Measurements from ENCODE around the gene PHOX2A.

The PHOX2A gene

DNA sequence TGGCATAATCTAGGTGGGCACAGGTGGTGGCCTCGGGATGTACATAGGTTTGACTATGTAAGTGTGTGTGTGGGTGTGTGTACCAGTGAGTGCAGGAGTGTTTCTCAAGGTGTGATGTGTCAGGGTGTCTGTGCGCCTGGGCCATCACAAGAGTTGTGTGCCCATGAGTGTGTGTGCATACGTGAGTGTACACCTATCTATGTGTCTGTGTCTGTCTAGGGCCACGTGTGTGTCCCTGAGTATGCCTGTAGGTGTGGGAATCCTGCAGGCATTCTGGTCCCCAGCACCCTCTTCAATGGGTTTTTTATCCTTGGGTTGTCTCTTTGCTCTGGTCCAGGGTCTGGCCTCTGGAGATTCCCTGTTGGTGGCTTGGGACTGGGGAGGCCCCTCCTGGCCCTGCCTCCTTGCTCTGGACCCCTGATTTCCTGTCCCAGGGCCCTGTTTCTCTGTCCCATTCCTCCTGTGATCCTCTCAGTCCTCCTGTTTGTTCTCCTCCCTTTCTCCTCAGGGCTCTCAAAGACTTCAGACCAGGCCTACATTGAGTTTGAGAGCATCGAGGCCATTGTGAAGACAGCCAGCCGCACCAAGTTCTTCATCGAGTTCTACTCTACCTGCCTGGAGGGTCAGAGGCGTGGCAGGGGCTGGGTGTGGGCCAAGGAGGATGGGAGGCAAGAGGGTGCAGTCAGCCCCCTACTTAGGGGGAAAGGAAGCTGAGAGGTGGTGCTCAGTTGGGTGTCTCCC, 10.0 kb downstream of the PHOX2A start:
- no peak for DNase-seq (ENCODE audit: low spot score)

DNA sequence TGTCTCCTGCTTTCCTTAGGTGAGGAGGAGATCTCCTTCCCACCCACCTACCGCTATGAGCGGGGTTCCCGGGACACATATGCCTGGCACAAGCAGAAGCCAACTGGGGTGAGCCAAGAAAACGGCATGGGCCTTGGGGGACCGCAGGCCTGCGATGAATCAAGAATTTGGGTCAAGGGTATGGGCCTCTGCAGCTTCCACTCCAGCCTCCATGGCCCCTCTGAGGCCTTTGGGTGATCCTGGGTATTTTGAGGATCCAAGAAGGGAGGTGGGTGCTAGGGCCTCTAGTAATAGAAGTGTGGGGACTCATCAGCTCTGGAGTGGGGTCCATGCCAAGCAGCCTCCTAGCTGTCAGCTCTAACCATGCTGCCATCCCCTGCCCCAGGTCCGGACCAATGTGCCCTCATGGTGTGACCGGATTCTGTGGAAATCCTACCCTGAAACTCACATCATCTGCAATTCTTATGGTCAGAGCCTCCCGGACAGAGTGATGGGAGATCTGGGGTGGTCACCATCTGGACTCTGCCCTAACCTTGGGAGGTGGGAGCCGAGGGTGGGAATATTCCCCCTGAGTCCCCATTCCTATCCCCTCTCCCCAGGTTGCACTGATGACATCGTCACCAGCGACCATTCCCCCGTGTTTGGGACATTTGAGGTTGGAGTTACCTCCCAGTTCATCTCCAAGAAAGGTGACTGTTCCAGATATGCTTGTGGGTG, 10.8 kb downstream of the PHOX2A start:
- DNase-seq (ENCODE audit: low spot score), result no peak

DNA sequence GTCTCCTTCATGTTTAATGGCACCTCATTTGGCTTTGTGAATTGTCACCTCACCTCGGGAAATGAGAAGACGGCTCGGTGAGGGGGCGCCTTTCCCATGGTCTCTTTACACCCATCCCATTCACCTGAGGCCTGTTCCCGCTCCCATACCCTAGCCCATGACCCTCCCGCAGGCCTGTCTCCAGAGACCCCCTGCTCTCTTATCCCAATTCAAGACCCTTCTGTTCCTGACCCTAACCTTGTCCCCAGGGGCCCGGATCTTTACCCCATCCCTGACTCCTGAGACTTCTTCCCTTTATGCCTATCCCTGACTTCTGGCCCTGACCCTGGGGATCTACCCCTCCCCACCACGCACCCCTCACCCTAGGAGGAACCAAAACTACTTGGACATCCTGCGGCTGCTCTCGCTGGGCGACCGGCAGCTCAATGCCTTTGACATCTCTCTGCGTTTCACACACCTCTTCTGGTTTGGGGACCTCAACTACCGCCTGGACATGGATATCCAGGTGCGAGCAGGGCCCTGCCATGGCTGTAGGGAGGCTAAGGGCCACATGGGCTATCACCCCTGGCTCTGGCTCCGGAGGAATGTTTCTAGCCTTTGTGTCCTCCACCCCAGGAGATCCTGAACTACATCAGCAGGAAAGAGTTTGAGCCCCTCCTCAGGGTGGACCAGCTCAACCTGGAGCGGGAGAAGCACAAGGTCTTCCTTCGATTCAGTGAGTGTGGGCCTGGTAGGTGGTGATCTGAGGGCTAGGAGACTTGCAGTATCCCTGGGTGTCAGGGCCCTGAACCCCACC, 11.5 kb downstream of the PHOX2A start:
- DNase-seq (ENCODE audit: low spot score), result no peak

DNA sequence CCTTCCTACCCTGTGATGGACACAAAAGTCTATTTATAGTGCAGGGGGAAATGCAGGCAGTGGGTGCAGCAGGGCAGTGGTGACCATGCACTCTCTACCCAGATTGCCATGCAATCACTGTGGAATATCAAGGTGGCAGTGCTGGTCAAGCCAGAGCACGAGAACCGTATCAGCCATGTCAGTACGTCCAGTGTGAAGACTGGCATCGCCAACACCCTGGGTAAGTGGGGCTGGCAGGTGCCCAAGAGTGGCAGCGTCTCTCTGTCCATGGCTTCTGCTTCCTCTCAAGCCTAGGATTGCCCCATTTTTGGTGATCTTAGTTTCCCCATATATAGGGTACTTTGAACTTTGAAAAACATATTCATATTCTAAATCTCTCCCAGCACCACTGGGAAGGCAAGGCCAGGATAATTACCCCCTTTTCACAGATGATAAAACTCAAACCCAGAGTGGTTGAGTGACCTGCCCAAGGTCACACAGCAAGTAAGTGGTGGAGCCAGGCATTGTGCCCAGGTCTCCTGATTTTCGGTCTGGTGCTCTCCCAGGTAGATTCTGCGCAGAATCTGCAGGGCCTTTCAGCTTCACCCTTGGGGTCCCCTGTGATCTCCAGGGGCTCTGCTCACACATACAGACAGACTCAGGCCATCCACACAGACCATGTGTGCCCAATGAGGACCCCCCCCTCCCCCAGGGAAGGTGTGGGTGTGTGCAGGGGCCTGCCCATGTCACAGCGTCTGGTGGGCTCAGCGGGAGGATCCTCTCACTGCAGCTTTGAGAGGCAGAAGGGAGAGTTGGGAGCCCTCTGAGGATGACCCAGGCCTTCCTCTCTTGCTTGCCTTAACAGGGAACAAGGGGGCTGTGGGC, 12.3 kb downstream of the PHOX2A start:
- DNase-seq (ENCODE audit: low spot score), result no peak

DNA sequence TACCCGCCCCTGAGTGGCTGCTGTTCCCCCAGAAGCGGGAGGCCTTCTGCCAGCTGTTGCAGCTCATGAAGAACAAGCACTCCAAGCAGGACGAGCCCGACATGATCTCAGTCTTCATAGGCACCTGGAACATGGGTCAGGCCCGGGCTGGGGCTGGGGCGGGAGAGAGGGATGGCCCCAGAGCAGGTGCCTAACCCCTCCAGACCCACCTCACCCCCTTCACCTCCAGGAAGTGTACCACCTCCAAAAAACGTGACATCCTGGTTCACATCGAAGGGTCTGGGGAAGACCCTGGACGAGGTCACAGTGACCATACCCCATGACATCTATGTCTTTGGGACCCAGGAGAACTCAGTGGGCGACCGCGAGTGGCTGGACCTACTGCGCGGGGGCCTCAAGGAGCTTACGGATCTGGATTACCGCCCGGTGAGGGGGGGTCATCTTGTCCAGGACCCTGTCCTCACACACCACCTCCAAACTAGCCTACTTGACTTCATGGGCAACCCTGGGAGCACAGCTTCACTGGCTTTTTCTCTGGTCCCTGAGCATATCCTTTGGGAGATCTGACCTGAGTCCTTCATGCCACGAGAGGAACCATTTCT, 13.1 kb downstream of the PHOX2A start:
- no peak for DNase-seq (ENCODE audit: low spot score)

DNA sequence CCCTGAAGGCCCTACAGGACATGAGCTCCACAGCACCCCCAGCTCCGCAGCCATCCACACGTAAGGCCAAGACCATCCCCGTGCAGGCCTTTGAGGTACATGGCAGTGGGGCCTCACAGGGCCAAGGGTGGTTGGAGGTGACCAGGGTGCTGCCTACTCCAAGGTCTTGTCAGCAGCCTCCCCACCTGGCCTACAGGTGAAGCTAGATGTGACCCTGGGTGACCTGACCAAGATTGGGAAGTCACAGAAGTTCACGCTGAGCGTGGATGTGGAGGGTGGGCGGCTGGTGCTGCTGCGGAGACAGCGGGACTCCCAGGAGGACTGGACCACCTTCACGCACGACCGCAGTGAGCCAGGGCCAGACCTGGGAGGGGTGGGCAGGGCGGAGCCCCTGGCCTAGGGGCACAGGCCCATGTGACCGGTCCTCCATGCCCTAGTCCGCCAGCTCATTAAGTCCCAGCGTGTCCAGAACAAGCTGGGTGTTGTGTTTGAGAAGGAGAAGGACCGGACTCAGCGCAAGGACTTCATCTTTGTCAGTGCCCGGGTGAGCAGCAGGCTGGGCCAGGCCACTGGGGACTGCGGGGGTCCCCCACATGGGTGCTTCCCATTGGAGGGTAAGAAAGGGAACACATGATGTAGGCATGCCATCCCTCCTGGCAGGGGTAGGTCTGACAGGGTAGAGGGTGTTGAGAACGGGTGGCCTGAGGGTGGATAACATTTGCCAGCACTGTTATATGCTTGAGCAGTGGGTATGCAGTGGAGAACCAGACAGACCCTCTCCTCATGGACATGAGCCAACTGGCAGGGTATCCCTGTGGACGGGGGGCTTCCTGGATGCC, 13.8 kb downstream of the PHOX2A start:
- DNase-seq (ENCODE audit: low spot score), result no peak

DNA sequence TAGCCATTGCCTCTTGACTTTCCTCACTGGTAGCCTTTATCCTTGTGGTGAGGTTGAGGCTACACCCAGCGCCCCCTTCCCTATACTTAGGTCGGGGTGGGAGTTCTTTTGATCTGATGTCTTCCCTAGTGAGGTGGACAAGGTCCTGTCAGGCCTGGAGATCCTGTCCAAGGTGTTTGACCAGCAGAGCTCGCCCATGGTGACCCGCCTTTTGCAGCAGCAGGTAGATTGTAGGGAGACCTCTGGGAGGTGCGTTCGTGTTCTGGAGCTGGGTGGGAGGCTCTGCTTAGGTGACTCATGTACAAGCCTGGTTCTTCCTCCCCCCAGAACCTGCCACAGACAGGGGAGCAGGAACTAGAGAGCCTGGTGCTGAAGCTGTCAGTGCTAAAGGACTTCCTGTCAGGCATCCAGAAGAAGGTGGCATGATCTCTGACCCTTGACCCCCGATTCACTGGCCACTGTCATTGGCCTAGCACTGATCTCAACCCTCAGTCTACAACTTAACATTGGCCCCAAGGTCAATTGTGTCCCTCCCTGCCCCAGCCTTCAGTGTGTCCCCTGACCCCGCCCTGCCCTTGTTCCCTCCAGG, 14.5 kb downstream of the PHOX2A start:
- no peak for DNase-seq (ENCODE audit: low spot score)

DNA sequence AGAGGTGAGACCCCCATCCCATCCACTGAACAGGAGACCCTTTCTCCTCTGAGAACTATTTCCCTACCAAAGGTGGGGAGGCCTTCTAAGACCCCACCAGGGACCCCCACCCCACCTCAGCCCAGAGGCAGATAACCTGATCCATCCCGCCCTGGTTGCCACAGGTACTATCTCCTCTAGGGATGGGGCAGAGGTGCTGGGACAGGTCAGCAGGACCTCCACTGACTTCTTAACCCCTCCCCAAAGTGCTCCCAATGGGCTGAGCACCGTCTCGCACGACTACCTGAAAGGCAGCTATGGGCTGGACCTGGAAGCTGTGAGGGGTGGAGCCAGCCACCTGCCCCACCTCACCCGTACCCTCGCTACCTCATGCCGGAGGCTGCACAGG, 15.1 kb downstream of the PHOX2A start:
- no peak for DNase-seq (ENCODE audit: low spot score)

DNA sequence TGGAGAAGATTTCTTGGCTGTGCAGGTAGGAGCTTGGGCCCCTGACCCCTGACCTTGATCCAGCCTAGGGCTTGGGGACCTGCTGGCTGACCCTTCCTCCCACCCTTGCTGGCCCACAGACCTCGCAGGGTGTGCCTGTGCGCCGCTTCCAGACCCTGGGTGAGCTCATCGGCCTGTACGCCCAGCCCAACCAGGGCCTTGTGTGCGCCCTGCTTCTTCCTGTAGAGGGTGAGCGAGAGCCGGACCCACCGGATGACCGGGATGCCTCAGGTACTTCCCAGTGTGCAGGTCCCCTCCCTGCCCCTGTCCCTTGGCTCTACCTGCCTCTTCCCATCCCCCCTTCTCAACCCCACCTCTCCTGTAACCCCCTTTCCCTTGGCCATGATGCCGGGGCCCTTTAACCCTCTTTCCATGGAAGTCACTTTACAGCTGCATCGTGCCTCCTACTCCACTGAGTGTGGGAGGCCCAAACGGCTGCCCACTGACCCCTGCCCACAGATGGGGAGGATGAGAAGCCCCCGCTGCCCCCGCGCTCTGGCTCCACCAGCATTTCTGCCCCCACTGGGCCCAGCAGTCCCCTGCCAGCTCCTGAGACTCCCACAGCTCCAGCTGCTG, 15.6 kb downstream of the PHOX2A start:
- no peak for DNase-seq (ENCODE audit: low spot score)

DNA sequence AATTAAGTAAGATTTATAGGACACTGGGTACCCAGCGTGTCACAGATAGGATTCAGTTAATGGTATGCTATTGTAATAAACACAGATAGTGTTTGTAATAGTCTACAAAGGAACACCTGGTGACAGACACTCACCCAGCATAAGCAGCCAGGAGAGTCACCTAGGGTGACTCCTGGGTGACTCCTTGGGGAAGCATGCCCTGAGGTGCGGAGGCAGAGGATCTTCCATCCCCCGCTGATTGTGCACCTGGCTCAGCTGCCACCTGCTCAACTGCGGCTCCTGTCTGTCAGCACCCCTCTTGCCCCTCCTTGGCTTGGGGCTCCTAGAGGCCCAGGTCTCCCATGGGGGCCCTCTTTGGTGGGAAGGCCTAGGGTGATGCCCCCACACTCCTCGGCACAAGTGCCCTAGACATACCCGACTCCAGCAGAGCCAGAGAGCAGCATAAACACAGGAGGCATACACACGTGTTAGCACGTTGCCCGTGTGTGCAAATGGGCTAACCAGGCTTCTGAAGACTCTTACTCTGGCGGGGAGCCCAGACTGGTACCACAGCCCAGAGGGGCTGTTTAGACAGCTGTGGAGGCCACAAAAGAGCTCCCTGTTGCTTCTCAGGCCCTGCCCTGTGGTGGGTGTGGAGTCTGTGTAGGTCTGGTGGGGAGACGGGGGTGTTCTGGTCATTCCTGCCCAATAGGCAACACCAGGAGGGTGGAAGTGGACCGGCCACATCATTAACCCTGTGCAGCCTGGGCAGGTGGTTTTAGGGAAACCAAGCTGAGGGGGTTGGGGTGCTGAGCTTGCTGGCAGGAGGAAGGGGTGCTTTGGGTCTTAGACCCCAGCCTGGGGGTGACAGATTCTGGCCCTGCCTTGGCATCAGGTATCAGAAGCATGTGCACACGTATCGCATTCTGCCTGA, 16.4 kb downstream of the PHOX2A start:
- DNase-seq (ENCODE audit: low spot score), result no peak

DNA sequence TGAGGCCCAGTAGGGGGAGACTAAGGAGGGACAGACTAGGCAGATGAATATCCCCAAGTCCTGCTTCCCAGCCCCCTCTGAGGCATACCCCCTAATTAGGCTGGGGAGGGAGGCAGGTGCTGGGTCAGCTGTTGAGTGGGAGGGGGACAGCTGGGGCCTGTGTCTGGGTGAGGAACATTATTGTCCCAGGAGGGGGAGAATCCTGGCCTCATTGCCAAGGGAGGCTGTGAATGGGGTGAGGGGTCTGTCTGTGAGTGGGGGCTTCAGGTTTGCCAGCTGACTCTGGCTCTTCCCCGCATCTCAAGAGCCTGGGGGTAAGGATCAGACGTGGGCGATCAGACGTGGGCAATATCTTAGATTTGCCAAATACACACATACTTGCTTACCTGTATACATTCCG, 17.3 kb downstream of the PHOX2A start:
- DNase-seq (ENCODE audit: low spot score), result no peak

DNA sequence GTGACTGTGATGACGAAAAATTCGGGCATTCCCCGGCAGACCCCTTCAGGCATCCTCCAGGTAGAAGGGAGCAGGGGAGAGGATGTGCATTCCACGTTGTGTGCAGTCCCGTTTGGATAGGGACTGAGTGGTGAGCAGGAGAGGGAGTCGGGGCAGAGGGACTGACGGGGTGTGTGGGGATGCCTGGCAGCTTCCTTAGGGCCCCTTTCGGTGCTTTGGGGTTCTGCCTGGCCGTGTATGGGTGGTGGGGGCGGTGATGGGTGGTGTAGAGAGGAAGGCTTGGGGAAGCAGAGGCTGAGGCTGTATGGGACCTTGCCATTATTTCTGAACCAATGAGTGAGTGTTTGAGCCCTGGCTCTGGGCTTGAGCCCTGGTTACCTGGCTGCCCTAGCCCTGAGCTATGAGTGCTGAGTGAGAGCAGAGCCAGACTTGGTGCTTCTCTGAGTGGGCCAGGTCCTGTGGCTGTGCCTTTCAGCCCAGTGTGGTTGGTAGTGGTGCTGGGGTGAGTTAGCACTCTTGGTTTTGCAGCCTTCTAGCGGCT, 18.5 kb downstream of the PHOX2A start:
- peak; percentile 28 for DNase-seq (ENCODE audit: low spot score)

DNA sequence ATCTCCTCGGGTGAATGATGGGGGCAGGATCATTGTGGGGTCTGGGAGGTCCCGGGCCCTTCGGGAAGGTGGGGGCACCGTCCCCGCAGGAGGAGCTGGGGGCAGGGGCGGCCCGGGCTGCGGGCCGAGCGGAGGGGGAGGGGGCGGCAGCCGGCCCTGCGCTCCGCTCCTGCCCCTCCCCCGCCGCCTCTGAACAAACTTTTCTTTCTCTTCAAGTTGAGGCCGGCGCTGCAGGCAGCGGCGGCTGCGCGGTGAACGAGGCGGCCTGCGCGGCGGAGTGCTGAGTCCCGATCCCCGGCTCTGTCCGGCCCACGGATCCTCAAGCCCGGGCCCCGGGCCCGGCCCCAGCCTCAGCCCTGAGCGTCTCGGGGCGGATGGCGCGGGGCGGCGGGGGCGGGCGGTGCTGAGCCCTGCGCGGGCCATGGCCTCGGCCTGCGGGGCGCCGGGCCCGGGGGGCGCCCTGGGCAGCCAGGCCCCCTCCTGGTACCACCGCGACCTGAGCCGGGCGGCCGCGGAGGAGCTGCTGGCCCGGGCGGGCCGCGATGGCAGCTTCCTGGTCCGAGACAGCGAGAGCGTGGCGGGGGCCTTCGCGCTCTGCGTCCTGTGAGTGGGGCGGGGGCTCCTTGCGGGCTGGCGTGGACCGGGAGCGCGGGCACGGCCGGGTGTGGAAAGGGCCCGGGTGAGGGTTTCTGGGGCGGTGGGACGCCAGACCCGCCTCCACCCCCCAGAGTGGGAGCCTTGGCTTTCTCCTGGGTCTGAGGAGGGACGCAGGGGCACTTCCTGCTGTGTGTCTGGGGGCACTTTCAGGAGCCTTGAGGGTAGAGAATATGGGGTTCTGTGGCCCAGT, 19.2 kb downstream of the PHOX2A start, which contains the start of gene INPPL1:
Gene INPPL1 (plus strand): TSS at position 204 of the 847 bp plus-strand sequence. CDS start 218 bp downstream, at position 422.
- peak; percentile 22 for DNase-seq (ENCODE audit: low spot score)

DNA sequence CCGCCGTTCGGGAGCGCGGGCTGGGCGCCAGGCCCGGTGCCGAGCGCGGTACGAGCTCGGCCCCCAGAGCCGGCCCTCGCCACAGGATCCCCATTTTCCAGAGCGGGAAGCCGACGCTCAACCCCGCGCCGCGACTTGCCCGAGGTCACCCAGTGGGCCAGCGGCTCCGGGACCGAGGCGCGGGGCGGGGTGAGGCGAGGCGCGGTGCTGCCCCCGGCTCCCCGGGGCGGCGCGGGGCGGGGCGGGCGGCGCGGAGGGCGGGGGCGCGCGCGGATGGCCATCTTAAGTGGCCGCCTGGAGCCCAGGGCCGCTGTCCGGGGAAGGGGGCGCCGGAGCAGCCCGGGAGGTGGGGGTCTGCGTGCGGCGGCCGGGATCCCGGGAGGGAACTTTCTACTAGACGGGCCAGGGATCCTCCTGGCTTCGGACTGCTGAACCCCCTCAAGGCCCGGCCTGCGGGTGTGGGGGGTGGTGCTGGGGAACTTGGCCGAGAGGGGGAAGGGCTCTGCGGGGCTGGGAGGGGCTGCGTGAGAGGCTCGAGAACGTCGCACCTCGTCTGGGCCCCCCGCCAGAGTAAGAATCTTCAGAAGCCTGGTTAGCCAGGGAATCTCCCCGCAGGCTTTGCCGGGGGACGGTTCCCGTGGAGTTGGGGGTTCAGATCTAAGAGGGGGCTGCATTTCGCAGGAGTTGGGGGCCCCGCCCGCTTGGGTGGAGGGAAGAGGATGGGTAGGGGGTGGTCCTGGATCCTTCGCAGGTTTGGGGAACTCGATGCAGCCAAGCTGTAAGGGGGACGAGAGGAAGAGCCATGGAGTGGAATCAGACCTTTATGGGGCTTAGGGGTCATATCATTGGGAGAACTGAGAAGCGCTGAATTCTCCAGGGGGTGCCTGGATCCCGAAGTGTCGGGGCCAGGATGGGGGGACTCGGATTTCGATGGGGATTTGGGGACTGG, 20.1 kb downstream of the PHOX2A start:
- DNase-seq (ENCODE audit: low spot score), result peak; percentile 43

DNA sequence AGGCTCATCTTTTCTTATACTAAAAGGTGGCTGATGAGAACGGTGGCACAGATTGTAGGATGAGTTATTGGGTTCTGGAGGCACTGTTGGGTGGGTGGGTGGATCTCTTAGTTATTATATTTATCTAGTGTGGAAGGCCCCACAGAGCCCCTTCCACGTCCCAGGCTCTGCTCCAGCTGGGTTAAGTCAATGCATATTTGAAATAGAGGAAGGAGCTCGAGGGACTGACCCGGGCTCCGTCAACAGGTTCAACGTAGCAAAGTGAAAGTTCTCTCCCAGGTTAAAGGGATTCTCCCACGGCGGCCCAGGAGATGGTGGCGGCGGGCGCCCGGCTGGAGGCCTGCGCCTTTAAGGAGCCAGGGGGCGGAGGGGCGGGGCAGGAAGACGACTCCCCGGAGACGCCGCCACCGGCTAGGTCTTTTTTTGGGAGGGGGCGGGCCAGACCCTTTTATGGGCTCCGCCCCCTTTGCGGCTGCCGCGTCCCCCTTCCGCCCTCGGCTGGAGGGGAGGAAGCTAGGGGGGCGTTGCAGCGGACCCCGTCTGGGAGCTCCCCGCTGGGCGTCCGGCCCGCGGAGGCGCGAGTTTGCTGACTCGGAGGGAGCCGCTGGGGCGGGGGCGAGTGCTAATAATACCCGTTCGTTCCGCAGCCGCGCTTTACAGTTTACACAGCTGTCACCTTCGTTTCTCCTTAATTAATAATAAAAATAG, 20.9 kb downstream of the PHOX2A start:
- DNase-seq (ENCODE audit: low spot score), result peak; percentile 94
